ENCODE data around the gene ST8SIA4. TPM values are rescaled to one million over a fixed set of nuclear protein-coding genes. Genes with fewer than 3 reads are reported as not detected.

Gene ST8SIA4
- total RNA-seq, 1 donor from 2014 or later, result 0.42 TPM

GRCh38 chr5:100758780-100759179 is 144.3 kb downstream of the ST8SIA4 start:
- Mint-ChIP-seq H3K4me3 (ENCODE audit: unreplicated experiment) (no peak overlapping the region), H3K9me3 (ENCODE audit: low read depth) (no peaks in the 10 kb centered on the region), H3K36me3 (ENCODE audit: low read depth) (peaks cover 1% of the 10 kb centered on the region), H3K27me3 (ENCODE audit: low read depth) (peaks cover 2% of the 10 kb centered on the region), H3K27ac (ENCODE audit: unreplicated experiment) (no peak overlapping the region), H3K4me1 (ENCODE audit: low read depth) (peaks cover 13% of the 10 kb centered on the region)
- DNase-seq (ENCODE audit: low spot score), result no peak
- TF ChIP-seq CTCF (IDR thresholded peaks at IDR 0.05), result no peak

GRCh38 chr5:100758306-100758705 is 144.8 kb downstream of the ST8SIA4 start:
- Mint-ChIP-seq H3K4me3 (ENCODE audit: unreplicated experiment) (no peak overlapping the region), H3K36me3 (ENCODE audit: low read depth) (peaks cover 1% of the 10 kb centered on the region), H3K9me3 (ENCODE audit: low read depth) (no peaks in the 10 kb centered on the region), H3K4me1 (ENCODE audit: low read depth) (peaks cover 13% of the 10 kb centered on the region), H3K27me3 (ENCODE audit: low read depth) (peaks cover 2% of the 10 kb centered on the region), H3K27ac (ENCODE audit: unreplicated experiment) (no peak overlapping the region)
- no peak for TF ChIP-seq CTCF (IDR thresholded peaks at IDR 0.05)
- DNase-seq (ENCODE audit: low spot score), result no peak

GRCh38 chr5:100757618-100758017 is 145.5 kb downstream of the ST8SIA4 start:
- H3K4me3 Mint-ChIP-seq (ENCODE audit: unreplicated experiment), result no peak overlapping the region
- no peak overlapping the region for H3K27ac Mint-ChIP-seq (ENCODE audit: unreplicated experiment)
- H3K9me3 Mint-ChIP-seq (ENCODE audit: low read depth), result no peaks in the 10 kb centered on the region
- peaks cover 1% of the 10 kb centered on the region for H3K36me3 Mint-ChIP-seq (ENCODE audit: low read depth)
- DNase-seq (ENCODE audit: low spot score), result no peak
- H3K27me3 Mint-ChIP-seq (ENCODE audit: low read depth), result peaks cover 2% of the 10 kb centered on the region
- peaks cover 13% of the 10 kb centered on the region for H3K4me1 Mint-ChIP-seq (ENCODE audit: low read depth)
- no peak for TF ChIP-seq CTCF (IDR thresholded peaks at IDR 0.05)

Small RNA genes lying within 50 kb of the gene (microRNA-seq; reads per million reads assigned to microRNA genes)
- not detected for gene MIR548P (ENCODE audit: borderline number of aligned reads)

All from chondrocyte (in vitro differentiated cells).